Glomerular visceral epithelial cell (primary cell): ENCODE results near the gene CACNA2D2.
"Not testable (repeated sequence)": the region's sequence is repeated elsewhere in the genome, so short reads cannot be mapped to it uniquely, and the experiment has no call there.

Experiments used
- DNase-seq: peaks from one replicate; pipeline ENCODE4 v3.0.0-alpha.2; 2016; ENCODE audit errors: extremely low spot score

Gene CACNA2D2

DNA sequence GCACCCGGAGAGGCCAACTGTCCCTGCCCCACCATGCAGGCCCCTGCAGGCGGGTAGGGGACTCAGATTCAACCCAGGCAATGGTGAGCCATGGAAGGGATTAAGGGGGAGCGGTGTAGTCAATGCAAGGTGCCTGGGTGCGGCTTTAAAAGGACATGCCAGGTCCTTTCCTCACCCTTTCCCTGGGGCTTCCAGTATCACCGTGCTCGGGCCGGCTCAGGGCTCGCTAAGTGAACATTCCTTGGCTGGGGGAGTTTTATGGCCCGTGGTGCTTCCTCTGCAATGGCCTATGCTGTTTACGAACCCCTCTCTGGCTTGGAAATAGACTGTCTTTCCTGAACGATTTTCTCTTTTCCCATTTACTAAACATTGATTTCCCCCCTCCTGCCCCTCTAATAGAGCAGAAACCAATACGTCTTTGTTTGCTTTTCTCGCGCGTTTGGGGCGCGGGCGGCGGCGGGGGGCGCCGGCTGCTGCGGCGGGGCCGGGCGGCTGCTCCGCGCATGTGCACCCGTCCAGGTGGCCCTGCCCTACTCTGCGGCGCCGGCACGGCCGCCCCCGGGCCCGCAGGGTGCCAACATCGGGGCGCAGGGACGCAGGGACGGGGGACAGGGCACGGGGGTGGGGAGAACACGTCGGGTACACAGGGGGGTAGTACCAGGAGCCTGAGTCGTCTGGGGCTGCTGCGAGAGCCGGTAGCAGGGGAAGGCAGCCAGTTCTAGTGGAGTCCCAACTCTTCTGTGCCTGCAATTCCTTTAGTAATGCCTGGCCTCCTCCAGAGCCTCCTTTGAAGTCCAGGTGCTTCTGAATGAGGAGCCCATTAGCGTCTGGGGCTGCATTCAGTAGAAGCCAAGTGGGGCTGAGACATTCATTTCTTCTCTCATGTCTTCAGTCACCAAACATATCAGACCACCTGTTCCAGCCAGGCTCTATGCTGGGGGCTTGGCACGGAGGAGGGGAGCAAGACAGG lies 26.9 kb upstream of the CACNA2D2 start:
- DNase-seq, result no peak

DNA sequence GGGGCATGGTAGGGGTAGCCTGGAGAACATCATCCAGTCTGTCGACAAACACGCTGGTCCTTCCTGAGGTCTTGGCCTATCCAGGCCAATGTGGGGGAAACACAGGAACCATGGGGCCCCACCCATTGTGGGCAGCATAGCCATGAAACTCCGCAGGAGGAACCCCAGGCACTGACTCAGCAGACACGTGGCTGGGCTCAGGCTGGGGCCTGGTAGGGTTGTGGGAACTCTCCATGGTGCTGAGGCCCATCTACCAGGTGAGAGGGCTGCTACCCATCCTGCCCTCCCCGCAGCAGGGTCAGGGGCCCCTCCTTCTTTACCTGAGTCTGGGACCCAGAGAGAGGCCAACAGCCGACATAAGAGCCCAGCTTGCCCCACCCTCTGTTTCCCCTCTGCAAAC lies 22.6 kb upstream of the CACNA2D2 start:
- DNase-seq, result peak; percentile 42

GRCh38 chr3:50525191-50525910 lies 21.9 kb upstream of the CACNA2D2 start:
- no peak for DNase-seq

DNA sequence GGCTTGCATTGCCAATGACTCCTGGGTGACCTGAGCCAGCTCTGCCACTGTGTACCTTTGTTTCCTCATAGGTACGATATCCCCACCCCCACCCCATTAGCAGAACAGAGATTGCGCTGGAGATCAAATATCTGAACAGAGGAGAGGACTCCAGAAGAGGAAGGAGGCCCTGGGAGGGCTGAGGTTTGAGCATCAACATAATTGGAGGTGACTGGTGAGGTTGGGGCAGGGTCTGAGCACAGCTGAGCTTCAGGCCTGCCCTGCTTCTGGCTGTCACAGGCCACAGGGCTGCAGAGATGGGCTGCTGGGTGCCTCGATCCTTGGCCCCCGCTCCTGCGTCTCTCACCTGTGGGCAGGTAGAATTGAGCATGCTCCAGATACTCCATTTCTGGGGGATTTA lies 21.3 kb upstream of the CACNA2D2 start:
- DNase-seq, result no peak

DNA sequence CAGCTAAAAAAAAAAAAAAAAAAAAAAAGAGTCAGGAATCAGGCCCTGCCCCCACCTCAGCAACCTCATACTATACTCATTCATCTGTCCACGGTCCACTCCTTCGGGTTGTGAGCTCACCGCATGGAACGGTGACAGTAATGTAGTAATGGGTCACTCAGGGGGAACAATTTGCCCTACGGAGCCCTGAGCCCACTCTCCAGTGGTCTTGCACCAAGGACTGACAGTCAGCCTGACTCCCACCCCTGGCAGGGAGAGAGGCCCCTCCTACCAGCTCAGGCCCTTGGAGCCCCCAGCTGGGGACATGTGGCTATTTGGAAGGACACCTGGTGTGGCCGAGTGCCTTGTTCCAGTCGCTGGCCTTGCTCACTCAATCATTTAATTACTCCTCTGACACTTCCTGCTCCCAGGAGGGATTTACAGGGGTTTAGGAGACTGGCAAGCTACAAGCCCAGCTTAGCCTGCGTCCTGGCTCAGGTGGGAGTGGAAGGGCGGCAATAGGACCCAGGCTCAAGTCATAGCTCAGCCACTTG lies 19.9 kb upstream of the CACNA2D2 start:
- peak; percentile 8 for DNase-seq

DNA sequence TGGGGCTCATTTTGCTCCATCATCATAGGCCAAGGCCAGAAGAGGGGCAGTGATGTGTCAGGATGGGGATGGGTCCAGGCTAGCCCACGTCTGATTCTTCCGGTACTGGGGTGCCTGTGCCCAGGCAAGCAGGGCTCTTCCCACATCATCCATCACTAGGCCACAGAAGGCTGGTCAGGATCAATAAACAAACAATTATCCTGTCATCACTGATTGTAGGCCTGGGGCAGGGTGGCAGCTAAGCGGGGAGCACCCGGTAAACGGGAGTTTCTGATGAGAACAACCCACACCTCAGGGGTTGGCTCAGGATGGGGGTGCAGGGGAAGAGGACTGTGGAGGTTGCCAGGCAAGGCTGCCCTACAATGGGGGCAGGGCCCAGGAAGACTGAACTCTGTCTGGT lies 18.1 kb upstream of the CACNA2D2 start:
- no peak for DNase-seq

- DNase-seq, result no peak
Measured at GRCh38 chr3:50520849-50521248, 17.4 kb upstream of the CACNA2D2 start.

- peak; percentile 53 for DNase-seq
Measured at GRCh38 chr3:50519471-50520089, 16.1 kb upstream of the CACNA2D2 start.

- no peak for DNase-seq
Measured at GRCh38 chr3:50518436-50518835, 15.0 kb upstream of the CACNA2D2 start.

- DNase-seq, result no peak
Measured at GRCh38 chr3:50517721-50518206, 14.3 kb upstream of the CACNA2D2 start.

DNA sequence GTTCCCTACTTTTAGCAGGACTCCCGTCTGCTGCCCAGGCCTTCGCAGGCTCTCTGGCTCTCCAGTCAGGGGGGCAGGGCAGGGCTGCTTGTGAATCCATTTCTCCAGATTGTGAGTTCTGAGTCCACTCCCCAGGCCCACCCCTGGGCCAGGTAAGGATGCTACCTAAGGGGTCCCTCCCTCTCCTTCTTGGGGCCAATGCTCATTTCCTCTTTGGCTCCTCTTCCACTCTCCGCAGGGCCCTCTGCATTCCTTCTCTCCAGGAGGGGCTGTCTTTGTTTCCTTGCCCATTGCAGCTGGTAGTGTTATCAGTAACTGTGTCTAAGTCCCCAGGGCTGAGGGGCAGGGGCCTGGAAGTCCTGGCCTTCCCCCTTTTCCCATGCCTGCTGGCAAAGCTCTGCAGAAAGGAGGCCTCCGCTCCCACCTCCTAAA lies 13.0 kb upstream of the CACNA2D2 start:
- no peak for DNase-seq

- no peak for DNase-seq
Measured at GRCh38 chr3:50515565-50516439, 12.4 kb upstream of the CACNA2D2 start.

DNA sequence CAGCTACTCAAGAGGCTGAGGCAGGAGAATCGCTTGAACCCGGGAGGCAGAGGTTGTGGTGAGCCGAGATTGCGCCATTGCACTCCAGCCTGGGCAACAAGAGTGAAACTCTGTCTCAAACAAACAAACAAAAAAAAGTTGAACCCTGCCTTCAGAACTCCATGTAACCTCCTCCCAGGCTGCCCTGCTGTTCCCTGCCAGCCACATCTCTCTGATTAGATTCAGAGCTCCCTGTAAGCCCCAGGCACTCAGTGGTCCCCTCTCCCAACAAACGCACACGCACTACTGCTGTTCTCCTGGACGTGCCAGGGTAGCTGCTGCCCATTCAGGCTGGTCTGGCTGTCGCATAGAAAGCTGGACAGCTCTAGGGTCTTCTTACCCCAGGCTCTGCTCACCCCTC lies 9.5 kb upstream of the CACNA2D2 start:
- not testable (repeated sequence) for DNase-seq

GRCh38 chr3:50512131-50512530 lies 8.7 kb upstream of the CACNA2D2 start:
- DNase-seq, result no peak

- no peak for DNase-seq
Measured at GRCh38 chr3:50510325-50510724, 6.9 kb upstream of the CACNA2D2 start.

DNA sequence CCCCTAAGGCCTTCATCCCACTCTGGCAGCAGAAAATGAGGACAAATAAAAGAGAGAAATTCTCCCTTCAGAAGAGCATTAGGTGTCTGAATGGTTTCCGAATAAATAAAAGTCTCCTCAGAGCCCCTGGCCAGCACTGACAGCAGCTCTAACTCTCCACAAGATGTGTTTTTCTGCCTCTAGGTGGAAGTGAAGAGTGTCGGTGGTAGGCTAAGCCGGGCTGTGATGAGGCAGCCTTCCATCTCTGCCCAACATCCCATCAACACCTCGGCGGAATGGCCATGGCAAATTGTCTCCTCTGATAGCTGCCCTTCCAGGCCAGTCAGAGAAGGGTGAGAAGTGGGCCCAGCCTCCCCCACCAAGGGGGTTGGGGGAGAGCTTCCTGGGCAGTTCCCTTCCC lies 6.3 kb upstream of the CACNA2D2 start:
- DNase-seq, result no peak

DNA sequence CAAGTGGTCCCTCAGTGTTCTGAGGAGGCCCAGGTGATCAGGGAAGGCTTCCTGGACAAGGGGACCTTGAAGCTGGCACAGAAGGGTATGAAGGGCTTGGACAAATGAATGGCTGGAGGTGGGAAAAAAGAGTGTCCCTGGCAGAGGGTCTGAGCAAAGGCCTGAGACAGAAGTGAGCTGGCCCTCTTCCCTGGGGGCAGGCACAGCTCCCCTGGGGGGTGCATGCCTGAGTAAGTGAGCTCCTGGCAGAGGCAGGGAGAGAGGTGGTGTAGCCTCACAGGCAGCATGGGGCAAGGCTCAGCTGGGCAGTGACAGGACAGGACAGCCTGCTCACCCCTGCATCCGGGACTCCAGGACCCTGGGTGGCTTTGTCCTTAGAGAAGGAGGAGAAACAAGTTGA lies 5.4 kb upstream of the CACNA2D2 start:
- no peak for DNase-seq

DNA sequence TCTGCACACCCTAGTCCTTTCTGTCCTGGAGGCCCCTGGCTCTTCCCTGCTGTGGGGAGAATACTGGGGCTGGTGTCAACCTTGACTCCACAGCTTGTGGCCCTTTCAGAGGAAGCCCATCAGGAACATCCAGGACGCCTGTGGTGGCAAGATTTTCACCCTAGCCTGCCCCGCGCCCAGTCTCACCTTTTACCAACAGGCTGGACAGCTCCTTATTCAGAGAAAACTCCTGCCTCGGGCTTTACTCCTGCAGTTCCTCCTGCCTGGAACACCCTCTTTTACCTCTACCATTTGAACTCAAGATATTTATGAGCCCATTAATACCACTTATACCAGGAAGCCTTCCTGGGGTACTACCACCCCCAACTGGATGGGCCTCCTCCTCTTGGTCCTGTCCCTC lies 2.7 kb upstream of the CACNA2D2 start:
- DNase-seq, result no peak

DNA sequence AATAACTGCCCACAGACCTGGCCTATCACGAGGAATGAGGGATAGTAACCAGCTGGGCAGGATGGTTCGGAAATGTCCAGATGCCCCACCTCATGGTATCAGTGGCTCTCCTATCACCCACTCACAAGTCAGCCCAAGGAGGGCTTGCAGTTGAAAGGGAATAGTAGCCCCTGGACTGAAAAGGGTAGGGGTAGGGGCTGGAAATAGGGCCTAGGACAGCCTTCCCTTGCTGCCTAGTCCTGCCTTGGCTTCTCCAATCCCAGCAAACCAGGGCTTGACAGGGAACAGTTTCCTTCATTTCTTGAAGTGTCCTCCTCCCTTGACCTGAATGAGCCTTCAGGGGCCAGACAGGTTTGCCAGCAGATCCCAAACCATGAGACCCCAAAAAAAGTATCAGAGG lies 1.2 kb upstream of the CACNA2D2 start:
- DNase-seq, result no peak

DNA sequence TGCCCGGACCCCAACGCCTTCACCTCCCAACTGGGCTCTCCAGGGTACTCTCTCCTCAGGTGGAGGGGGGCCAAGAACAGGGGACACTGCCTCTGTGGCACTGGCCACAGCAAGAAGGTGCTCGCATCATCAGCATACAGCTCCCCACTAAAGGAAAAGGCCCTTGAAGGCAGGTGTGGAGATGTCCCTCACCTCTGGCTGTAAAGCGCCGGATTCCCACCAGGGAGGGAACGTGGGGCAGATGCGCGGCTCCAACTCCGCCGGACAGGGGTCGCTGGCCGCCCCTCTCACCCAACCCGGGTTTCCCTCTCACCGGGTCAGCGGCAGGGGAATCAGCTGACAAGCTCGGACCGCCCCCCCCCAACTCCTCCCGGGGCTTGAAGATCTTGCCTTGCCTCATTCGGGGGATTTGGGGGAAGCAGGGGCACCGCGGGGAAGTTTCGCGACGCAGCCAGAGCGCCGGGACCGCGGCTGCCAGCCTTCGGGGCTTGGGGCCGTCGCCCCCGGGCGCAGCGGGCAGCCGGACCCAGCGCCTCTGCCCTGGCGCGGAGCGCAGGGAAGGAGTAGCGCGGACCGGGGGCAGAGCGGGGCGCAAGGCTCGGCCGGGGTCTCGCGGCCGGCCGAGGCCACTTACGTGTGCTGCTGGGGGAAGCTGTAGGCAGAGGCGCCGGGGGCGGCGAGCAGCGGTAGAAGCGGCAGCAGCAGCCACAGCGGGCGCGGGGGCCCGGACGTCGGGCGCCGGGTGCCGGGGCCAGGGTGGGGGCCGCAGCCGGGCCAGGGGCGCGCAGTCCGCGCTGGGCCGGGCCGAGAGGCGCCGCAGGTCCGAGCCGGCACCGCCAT lies 630 bp downstream of the CACNA2D2 start:
- no peak for DNase-seq
